ENCODE results near the gene HELQ. TPM values are rescaled to one million over a fixed set of nuclear protein-coding genes. Genes with fewer than 3 reads are reported as not detected.

Gene HELQ
- total and polyA plus RNA-seq, 2 of the 13 experiments (the other 11 are each of a cell fraction or from before 2014, with no cell fraction given): 6.6 to 10.8 TPM

GRCh38 chr4:83455281-83456183 is at the start of gene HELQ, which contains the start of gene MRPS18C (continued):
- no peak for TF ChIP-seq CEBPZ (IDR thresholded peaks at IDR 0.05; ENCODE audit: low read length)
- peak; percentile 91; the same call in 1 of the 2 replicates for TF ChIP-seq ZNF766 (CRISPR knock-in tag; IDR thresholded peaks at IDR 0.05; ENCODE audit: borderline replicate concordance)
- peak; percentile 30; the same call in 1 of the 2 replicates for TF ChIP-seq ZNF691 (CRISPR knock-in tag; IDR thresholded peaks at IDR 0.05; ENCODE audit: borderline replicate concordance, low read depth)
- no peak for TF ChIP-seq REL (CRISPR knock-in tag; conservative IDR thresholded peaks at IDR 0.05)
- TF ChIP-seq NR2F1 (CRISPR knock-in tag; IDR thresholded peaks at IDR 0.05): no peak
- TF ChIP-seq ZNF660 (CRISPR knock-in tag; IDR thresholded peaks at IDR 0.05; ENCODE audit: borderline replicate concordance, low read depth): no peak
- no peak for TF ChIP-seq NFATC3 (CRISPR knock-in tag; IDR thresholded peaks at IDR 0.05)
- TF ChIP-seq ZNF333 (CRISPR knock-in tag; IDR thresholded peaks at IDR 0.05; ENCODE audit: borderline replicate concordance): no peak
- TF ChIP-seq NONO (IDR thresholded peaks at IDR 0.05): no peak
- TF ChIP-seq NONO (CRISPR knock-in tag; conservative IDR thresholded peaks at IDR 0.05): peak; percentile 98
- TF ChIP-seq SP140L (CRISPR knock-in tag; IDR thresholded peaks at IDR 0.05; ENCODE audit: borderline replicate concordance): peak; percentile 97
- TF ChIP-seq CAMTA2 (CRISPR knock-in tag; IDR thresholded peaks at IDR 0.05; ENCODE audit: borderline replicate concordance): no peak
- TF ChIP-seq ELF3 (CRISPR knock-in tag; IDR thresholded peaks at IDR 0.05): peak; percentile 90
- no peak for TF ChIP-seq ZMAT5 (CRISPR knock-in tag; IDR thresholded peaks at IDR 0.05; ENCODE audit: borderline replicate concordance, low read depth)
- TF ChIP-seq GPBP1L1 (CRISPR knock-in tag; IDR thresholded peaks at IDR 0.05): no peak
- no peak for TF ChIP-seq ZNF589 (CRISPR knock-in tag; conservative IDR thresholded peaks at IDR 0.05)
